NCI-H2029 (cell line): ENCODE measurements around the gene PEX5L.

ENCODE experiments used
- DNase-seq: peaks from one replicate; lab custom pipeline; 2025; lab: John Stamatoyannopoulos, UW

PEX5L gene, protein sequence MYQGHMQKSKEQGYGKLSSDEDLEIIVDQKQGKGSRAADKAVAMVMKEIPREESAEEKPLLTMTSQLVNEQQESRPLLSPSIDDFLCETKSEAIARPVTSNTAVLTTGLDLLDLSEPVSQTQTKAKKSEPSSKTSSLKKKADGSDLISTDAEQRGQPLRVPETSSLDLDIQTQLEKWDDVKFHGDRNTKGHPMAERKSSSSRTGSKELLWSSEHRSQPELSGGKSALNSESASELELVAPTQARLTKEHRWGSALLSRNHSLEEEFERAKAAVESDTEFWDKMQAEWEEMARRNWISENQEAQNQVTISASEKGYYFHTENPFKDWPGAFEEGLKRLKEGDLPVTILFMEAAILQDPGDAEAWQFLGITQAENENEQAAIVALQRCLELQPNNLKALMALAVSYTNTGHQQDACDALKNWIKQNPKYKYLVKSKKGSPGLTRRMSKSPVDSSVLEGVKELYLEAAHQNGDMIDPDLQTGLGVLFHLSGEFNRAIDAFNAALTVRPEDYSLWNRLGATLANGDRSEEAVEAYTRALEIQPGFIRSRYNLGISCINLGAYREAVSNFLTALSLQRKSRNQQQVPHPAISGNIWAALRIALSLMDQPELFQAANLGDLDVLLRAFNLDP

GRCh38 chr3:180036671-180037455 is at the start of gene PEX5L:
PEX5L (minus strand) TSS chr3:180036937; CDS start chr3:180036599, 338 bp downstream.
- peak; percentile 86 for DNase-seq

- DNase-seq = peak; percentile 66
Observed at GRCh38 chr3:180085122-180085710, 48.5 kb upstream of the PEX5L start.

DNA sequence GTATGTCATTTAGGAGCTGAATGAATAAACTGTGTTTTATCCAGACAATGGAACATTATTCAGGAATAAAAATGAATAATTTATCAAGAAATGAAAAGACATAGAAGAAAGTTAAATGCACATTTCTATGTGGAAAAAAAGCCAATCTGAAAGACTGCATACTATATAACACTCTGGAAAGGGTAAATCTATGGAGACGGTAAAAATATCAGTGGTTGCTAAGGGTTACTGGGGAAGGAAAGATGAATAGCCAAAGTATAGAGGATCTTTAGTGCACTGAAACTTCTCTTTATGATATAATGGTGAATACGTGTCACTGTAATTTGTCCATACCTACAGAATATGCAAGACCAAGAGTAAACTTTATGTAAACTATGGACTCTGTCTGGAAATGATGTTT is 46.0 kb upstream of the PEX5L start:
- DNase-seq = no peak

- no peak for DNase-seq
Observed at GRCh38 chr3:180078592-180078991, 41.9 kb upstream of the PEX5L start.

- DNase-seq = no peak
Observed at GRCh38 chr3:180073561-180073960, 36.8 kb upstream of the PEX5L start.

DNA sequence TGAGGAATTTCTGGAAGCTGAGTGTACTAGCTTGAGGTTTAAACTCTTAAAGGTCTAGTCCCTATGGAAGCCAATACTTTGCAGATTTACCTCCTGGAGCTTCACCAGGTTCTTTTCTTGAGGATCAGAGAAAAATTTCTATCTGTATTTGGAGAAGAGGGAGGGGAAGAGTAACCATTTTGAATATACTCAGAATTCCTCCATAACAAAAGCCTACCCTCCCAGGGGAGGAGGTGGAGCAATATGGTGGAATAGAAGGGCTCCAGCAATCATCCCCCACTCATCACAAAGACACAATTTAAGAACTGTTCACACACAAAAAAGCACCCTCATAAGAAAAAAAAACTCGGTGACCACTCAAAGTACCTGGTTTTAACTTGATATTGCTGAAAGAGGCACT is 36.0 kb upstream of the PEX5L start:
- no peak for DNase-seq

- DNase-seq = no peak
Observed at GRCh38 chr3:180070925-180071324, 34.2 kb upstream of the PEX5L start.

DNA sequence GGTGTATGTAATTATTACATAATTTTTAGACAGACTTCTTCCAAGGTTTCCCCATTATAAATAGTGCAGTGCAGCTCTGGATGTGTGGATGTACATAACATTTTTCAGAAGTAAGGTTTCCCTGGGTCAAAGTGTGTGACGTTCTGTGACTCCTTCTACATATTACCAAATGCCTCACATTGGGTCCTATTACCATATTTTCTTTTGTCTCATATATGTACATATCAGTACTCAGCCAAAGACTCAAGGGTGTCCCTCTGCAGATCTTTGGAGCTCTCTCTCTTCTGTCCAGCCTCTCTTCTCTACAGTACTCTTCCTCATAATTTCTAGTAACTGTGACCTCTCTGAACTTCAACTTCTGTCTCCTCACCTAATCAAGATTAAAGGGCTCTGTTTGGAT is 31.3 kb upstream of the PEX5L start:
- no peak for DNase-seq

DNA sequence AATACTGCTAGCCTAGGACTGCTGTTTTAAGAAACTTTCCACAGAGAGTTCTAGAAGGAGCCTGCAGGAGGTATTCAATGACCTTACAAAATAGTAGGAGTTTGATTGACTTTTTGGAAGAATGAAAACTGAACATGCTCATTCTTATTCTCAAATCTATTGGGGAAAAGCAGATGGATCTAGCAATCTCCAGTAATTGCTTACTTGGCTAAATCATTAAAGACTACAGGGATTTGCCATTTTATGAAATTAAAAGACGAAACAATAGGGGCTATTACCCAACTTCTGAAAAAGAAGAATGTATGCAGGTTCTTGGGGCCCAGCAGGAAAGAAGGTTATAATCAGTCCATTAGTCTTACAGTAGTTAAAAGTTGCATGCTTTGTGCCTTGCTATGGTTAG is 29.9 kb upstream of the PEX5L start:
- DNase-seq = no peak

GRCh38 chr3:180063783-180064182 is 27.0 kb upstream of the PEX5L start:
- no peak for DNase-seq

DNA sequence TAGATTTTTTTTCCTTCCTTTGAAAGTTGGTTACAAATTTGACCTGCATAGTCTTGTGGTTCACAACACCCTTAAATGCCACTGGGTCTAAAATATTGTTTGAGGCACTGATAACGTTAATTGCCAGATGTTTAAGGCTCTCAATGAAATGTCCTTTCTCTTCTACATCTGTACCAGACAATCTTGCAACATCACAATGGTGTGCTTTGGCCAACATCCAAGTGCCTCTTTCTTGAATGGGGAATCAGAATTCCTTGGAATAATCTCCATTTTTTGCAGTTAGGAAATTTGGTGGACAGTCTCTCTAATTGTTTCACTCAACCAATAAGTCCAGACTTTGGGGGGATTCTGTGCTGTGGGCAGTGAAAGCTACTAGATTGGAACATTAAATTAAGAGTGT is 26.0 kb upstream of the PEX5L start:
- DNase-seq = no peak

- no peak for DNase-seq
Observed at GRCh38 chr3:180059356-180059755, 22.6 kb upstream of the PEX5L start.

DNA sequence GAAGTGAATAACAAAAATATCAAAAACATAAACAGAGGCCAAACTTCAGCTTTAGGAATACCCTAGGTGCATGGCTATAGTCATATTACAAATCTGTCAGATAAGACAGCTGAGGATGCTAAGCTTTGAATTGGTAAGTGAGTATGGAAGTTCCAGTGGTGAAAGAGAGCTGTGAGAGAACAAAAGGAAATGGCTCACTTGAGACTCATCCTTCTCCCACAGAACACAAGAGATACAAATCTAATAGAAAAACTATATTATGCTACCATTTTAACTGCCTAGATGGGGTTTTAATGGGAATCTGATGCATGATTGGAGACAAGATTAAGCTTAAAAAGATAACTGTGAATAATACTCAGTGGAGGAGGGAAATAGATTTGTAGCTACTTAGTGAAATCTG is 21.5 kb upstream of the PEX5L start:
- no peak for DNase-seq

- peak; percentile 24 for DNase-seq
Observed at GRCh38 chr3:180055656-180056055, 18.9 kb upstream of the PEX5L start.

- no peak for DNase-seq
Observed at GRCh38 chr3:180049391-180049790, 12.7 kb upstream of the PEX5L start.

DNA sequence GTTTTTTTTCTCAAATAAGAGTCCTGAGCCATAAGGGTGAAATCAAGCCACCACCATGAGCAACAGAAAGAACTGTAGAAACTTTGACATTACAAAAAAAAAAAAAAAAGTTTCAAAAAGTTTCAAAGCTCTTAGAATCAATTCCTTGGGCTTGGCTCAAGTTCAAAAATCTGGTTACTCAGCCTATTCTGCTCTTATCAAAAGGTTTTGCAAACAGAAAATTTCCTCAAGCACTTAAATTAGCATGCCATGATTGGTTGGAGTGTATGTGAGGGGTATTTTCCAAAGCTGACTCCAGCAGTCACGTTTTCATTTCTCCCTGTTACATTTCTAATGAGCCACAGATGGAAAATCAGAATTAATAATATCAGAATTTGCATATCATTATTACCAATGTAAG is 12.1 kb upstream of the PEX5L start:
- peak; percentile 18 for DNase-seq

DNA sequence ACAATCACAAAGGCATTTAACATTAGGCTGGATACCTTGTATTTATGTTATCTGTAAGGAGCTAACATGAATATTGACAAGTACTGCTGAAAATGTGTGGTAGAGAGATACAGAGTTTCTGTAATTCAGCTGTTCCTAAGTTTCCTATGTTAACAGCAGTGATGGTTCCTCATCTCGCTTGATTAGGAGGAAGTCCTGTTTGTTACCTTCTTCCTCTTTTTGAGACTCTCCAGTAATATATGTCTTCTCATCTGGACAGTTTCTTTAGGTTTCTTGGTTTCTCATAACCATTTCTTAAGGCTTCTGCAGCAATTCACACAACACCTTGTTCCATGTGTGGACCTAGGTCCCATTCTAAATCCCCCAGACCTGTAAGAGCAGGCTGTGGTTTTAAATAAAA is 11.4 kb upstream of the PEX5L start:
- DNase-seq = no peak

DNA sequence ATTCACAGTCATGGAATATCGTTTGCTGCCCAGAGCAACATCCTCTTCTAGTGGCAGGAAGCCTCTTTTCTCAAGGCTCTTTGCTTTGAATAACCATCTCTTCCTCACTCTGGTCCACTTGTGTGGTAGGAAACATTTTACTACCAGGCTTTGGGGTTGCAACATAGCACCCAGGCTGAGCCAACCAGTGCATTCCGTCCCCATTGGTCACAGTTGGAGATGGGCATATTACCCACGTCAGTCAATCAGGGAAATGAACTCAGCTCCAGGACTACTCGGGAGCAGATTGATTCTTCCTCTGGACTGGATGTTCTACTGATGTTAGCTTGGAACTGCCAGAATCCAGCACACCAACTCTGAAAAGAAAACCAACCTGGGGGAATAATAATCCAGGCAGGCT is 4.2 kb upstream of the PEX5L start:
- DNase-seq = no peak

DNA sequence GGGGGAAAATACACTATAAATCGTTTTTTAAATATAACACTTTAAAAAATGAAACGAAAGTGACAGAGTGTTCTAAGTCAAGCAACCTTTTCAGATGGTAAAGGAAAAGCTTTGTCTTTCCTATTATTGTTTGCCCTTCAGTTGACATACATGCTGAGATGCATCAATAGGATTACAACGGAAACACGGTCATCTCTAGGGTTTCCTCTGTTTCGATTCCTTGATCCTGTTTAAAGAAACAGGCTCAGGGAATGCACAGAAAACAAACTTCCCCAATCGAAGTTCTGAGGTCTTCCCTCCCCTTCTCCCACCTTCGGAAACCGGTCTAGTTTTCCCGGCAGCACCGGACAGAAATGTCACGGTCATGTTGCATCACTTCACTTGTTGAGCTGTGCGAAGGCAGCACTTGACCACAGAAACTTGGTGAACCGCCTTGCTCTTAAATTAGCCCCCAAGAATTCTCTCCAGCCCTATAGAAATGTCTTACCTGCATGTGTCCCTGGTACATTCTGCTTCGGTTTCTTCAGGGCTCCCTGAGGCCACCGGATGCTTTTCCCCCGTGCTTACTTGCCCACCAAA is 556 bp downstream of the PEX5L start:
- no peak for DNase-seq

DNA sequence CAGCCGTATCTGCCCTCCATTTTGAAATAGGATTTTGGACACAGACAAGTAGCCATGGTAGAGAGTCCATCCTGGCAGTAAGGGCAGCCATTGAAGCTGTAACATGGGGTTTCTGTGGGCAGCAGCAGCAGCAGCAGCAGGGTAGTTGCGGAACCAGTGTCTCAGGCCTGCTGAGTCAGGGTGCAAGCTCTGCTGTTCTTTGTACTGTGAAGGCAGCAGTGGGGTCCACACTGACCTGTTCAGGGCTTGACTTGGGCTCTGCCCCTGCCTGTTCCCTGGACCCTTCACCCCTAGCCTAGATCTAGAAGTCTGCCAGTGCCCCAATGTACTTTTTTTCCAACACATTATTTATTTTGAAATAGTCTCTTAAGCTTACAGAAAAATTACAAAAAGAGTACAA is 9.7 kb downstream of the PEX5L start:
- no peak for DNase-seq

DNA sequence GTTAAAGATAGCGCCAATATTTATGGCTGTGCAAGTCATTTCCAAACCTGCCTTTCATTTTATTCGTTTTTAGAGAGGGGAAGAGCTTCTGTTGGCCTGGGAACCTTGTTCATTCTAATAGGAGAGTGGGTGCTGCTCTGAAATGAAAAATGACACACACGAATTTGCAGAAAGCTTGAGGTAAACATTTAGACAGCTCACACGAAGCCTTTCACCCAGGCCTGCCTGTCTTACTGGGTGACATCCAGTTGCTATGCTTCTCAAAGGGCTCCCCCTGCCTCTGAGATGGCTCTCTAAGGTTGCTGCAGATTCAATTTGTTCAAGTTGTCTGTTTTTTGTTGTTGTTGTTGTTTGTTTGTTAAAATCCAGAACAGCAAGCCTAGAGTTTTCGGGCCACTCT is 18.2 kb downstream of the PEX5L start:
- no peak for DNase-seq

DNA sequence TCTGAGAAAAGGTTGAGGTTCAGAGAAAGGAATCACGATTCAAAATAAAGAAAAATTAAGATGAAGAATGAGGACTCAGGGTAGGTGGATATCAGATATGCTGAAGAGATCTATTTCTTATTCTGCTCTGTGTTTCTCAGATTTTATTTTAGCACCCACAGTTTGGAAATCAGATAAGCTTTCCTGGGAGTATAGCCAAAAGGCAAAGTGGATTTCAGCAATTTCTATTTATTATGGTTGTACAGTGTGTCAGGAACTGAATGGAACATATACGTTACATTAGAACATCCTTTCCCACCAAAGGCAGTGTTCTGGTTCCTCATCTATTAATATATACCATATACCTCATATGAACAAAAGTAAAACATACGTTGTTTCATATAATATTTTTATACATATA is 18.9 kb downstream of the PEX5L start:
- no peak for DNase-seq
